HG02884 (cell line): ENCODE data around the gene KLHL25.

Source experiments
- ATAC-seq: cut with Tn5 transposase; IDR thresholded peaks from one replicate; pipeline ENCODE4 v1.9.1; 2021; ENCODE audit warnings: mild to moderate bottlenecking, moderate library complexity; ENCODE audit not compliant: unreplicated experiment

Gene KLHL25

GRCh38 chr15:85762039-85762755, 32.5 kb downstream of the KLHL25 start:
- no peak for ATAC-seq

GRCh38 chr15:85761635-85762034, 33.1 kb downstream of the KLHL25 start:
- no peak for ATAC-seq

- ATAC-seq, result no peak
Measured at GRCh38 chr15:85760531-85761371, 34.0 kb downstream of the KLHL25 start.

GRCh38 chr15:85760049-85760448, 34.7 kb downstream of the KLHL25 start:
- ATAC-seq, result no peak

GRCh38 chr15:85759376-85759775, 35.3 kb downstream of the KLHL25 start:
- ATAC-seq, result no peak

- no peak for ATAC-seq
Measured at GRCh38 chr15:85758655-85758978, 36.1 kb downstream of the KLHL25 start.

GRCh38 chr15:85757939-85758654, 36.6 kb downstream of the KLHL25 start:
- ATAC-seq, result no peak

- no peak for ATAC-seq
Measured at GRCh38 chr15:85757073-85757938, 37.4 kb downstream of the KLHL25 start.

GRCh38 chr15:85756411-85757072, 38.2 kb downstream of the KLHL25 start:
- ATAC-seq, result no peak

GRCh38 chr15:85755942-85756341, 38.8 kb downstream of the KLHL25 start:
- ATAC-seq, result no peak

- ATAC-seq, result no peak
Measured at GRCh38 chr15:85755471-85755870, 39.3 kb downstream of the KLHL25 start.

- no peak for ATAC-seq
Measured at GRCh38 chr15:85754989-85755388, 39.7 kb downstream of the KLHL25 start.

- ATAC-seq, result no peak
Measured at GRCh38 chr15:85753791-85754452, 40.8 kb downstream of the KLHL25 start.

GRCh38 chr15:85753261-85753660, 41.5 kb downstream of the KLHL25 start:
- no peak for ATAC-seq

GRCh38 chr15:85752491-85752961, 42.2 kb downstream of the KLHL25 start:
- ATAC-seq, result no peak

- no peak for ATAC-seq
Measured at GRCh38 chr15:85752124-85752475, 42.6 kb downstream of the KLHL25 start.

GRCh38 chr15:85751291-85752123, 43.2 kb downstream of the KLHL25 start:
- ATAC-seq, result no peak

GRCh38 chr15:85750319-85751290, 44.1 kb downstream of the KLHL25 start:
- no peak for ATAC-seq
